SHP77 treated with DMSO at 0.1 percent for 48 hours (cell line): ENCODE results near the gene COL23A1.

ENCODE experiments used
- DNase-seq: peaks from one replicate; lab custom pipeline; 2025; lab: John Stamatoyannopoulos, UW

COL23A1 gene

DNA sequence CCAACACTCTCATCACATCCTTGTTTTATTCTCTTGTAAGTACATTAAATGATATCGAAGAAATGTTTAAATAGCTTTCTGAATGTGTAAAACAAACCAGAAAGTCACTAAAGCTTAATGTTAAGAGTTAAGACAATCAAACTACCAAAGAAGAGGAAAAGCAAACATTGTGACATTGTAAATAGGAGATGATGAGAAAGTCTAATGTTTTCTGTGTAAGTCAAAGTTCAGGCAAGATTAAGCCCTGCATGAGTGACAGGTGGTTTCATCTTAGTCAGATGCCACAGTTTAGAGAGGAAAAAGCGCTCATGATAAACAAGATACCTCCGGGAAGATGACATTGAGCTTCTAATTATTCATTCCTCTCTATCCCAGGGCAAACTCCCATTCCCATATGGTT, 306.7 kb downstream of the COL23A1 start:
- no peak for DNase-seq

DNA sequence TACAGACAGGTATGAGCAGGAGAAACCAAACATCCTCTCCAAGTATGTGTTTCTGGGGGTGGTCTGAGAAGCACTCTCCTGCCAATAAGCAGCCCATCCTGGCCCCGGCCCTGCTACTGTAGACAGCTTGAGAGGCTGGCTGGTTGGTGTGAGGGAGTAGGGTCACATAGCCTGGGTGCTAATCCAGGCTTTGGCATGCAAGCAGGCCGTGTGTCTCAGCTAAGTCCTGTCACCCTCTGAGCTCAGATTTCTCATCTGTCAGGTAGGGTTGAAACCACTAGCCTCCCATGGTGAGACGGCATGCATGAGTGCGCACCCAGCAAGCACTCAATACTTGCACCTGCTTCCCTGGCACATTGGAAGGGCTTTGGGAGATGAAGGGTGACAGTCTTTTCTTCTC, 307.8 kb downstream of the COL23A1 start:
- DNase-seq: no peak

DNA sequence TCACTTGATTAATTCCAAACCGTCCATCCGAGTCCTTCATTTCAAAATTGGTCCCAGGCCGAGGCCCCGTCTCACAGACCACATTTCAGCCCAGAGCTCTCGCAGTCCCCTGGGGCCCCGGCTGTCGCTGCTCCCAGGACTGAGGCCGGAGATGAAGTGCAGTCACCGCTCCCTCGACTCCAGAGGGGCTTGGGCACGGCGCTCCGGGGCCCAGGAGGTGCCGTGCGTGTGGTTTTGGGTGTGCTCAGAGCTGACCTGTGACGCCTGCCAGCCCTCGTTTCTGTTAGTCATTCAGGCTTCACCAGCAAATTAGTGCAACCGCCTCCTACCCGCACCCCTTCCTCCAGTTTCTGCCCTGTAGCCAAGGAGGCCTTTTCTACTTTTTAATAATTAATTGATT, 308.9 kb downstream of the COL23A1 start:
- no peak for DNase-seq

DNA sequence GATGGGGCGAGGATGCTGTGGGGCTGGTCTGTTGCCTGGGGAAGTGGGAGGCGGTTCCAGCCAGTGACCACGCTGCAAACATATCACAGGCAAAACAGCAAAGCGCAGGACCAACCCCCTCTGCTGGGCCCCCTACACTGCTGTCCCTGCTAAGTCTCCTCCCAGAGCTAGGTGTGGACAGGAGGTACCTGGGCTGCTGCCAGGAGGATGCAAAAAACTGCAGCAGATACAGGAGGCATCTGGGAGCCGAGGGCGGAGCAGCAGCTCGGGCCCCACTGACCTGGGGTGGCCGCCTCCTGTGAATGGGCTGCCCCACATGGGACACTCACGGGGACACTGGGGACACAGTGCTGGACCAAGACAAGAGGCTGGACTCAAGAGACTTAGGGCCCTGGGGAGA, 309.6 kb downstream of the COL23A1 start:
- DNase-seq: no peak

DNA sequence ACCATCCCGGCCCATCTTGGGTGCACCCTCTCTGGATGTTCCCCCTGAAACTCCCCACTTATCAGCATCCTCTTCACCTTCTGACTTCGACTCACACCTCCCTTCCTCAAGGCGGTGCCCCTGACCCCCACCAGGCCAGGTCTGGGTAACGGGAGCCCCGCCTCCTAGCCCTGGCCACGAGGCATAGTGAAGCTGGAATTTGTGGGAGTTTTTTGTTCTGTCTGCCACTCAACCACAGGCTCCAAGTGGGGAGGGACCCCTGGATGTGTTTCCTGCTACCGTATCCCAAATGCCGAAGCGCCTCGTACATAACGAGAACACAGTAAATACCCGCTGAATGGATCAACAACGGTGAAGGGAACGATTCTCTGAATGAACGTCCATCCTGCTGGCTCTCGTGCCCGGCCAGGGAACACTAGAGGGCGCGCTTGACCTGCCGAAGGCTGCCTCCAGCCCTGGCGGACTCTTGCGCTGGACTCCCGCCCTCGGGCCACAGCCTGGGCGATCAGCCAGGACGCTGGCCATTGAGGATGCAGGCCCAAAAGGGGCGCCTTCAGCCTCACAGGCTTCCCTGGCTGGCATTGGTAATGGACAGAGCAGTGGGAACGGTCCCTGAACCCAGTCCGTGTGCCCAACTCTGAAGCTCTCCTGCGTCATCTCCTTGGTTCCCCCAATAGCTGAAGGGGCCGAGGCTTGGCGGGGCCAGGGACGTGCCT, 310.3 kb downstream of the COL23A1 start:
- DNase-seq: peak; percentile 10

DNA sequence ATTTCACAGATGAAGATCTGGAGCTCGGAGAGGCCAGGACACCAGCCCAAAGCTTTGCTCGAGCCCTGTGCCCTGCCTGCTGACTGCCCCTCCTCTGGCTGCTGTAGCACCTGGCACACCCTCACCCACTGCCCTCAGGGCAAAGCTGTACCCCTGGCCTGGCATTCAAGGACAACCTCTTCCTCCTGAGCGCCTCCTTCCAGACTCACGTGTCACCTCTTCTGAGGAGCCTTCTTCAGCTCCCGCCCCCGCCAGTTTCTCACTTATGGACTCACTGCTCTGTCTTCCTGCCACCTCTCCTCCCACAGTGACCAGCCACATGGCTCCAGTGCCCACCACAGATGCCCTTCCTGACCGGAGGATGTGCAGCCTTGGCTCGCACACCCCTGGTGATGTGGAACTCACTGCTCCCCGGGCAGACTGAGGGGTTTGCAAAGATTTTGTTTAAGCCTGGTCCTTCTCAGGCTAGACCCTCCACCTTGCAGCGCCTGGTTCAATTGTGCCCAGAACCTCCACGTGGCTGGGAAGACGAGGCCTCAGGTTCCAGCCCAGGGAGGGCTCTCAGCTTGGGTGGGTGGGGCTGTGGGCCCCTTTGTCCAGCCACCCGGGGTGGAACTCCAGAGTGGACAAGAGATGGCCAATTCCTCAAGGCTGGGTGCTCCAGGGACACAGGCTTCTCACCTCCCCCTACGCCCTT, 311.0 kb downstream of the COL23A1 start:
- no peak for DNase-seq

DNA sequence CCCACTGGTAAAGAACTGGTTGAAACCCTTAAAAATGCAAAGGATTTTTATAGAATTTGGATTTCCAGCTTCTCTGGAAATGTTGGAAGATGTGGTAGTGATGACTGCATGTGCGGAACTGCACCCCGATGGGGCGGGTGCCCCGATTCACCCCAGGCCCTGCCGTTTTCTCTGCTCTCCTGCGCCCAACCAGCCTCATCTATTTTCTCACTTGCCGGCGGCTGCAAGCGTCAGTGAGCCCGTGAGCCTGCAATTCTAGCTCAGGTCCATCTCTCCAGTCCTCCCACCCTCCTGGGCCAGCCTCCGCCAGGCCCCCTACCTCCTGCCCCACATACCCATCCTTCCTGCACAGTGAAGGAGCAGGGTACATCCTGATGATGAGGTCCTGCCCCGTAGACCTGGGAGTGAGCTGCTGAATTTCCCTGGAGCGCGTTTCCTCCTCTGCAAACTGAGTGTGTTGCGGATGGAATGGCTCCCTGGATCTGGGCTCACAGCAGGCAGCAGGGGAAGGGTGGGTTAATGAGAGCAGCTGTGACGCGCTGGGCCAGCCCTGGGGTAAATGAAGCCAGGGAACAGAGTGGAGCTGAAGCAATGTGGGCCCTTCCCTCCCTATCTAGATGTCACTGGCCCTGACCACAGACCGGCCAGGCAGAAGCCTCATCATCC, 311.7 kb downstream of the COL23A1 start:
- no peak for DNase-seq

DNA sequence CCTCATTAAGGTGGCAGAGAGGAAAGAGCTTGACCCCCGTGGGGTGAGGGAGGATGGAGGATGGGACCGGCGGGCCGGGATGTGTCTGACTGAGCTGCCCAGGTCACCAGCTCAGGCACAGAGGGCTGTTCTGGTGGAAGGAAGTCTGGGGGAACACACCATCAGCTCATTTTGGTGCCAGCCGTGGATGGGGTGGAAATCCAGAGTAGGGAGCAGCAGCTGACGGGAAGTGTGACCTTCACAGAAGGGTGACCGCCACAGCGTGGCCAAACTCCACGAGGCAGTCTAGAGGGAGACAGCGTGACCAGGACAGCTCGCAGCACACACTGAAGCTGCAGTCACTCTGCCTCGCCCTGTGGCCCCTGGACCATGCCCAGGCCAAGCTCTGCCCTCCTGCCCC, 312.3 kb downstream of the COL23A1 start:
- DNase-seq: no peak

DNA sequence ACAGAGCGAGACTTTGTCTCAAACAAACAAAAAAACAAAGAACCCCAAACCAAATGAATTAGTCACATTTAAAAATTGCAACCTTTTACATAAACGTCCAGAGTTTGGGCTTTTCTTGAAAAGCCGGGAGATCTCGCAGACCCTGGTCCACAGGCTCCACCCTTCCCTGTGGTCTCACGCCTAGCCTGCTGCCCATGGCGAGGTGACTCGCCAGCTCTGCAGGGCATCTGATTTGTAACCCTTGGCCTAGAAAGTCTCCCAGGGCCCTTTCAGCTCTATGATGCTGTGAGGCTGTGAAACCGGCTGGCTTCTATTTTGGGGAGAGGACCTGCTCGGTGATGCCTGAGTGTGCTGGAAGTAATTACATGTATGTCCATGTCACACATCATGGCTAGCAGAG, 312.8 kb downstream of the COL23A1 start:
- DNase-seq: no peak

DNA sequence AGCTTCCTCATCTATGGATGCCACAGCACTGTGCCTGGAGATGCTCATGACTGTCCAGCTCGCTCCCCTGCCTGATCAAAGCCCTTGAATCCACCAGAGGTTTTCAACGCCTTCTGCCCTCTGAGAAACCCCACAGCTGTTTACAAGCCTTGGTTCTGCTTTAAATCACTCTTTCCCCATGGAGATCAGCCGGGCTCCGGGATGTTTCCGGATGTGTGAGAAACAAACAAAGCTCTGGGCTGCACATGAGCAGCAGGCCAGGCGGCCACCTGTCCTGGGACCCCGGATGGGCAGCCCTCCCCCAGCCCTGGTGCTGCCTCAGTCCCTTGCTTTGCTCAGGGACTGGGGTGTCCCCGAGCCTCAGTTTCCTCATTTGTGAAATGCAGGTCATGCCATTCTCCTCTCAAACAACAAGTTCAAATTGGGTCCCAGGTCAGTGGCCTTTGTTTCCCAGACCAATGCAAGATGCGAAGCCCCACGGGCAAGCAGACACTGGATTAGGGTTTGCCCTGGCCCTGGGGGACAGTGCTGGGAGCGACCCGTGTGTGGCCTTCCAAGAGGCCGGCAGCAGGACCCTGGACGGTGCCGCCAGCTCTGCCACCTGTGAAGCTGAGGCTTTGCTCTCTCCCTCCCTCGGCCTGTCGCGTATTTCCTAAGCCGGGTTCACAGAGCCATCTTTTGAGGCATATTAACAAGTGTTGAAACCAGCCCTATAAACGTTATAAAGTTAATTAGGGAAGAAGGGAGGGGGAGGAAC, 315.2 kb downstream of the COL23A1 start:
- DNase-seq: no peak

DNA sequence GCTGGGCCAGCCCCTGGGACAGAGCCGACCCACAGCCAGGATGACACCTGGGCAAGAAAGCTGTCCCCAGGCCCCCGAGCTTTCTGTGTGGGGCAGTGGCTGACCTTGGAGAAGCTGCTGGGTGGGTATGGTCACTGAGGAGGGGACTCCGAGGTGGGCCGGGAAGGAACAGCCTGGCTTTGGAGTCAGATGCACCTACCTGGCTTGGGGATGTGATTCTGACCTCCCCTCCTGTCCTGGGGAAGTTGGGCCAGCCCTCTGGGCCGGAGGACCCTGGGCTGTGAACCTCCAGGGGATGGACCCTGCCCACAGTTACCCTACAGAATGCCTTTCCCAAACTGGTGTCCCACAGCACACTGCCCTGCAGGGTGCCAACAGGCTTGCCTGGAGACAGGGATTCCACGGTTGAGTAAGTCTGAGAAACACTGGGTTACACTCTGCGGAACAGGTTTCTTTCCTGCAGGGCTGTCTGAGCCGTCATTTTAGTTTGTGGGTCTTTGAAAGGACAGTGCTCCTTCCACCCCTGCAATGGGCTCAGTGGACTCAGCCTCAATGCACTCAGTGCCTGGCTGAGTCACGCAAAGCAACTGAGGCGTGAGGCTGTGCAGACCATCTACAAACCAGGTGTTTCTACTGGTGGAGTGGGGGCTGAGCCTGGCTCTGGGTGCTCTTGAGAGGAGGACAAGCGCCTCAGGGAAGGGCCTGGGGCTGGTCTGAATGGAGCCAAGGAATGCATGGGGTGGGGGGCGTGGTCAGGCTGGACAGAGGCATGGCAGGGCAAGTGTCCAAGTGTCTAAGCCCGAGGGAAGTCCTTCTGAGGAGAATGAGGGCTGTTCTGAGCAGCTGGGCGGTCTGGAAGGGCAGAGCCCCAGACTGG, 316.3 kb downstream of the COL23A1 start:
- DNase-seq: no peak

DNA sequence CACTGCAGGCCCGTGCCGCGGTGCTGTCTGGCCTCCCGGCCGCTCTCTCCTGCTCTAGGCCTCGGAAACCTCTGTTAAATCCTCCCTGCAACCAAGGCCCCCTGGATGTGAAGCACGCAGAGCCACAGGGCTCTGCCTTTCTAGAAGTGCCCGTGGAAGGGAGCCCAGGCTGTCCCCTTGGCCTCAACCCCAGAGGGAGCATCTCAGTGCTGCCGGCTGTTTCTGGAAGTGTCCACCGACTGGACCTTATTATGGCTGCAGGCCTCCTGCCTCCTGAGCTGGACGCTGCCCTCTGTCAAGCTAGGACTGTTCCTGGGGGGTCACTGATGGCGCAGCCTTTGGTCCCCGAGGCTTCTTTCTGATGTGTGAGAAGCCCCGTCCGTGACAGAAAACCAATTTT, 317.2 kb downstream of the COL23A1 start:
- no peak for DNase-seq

DNA sequence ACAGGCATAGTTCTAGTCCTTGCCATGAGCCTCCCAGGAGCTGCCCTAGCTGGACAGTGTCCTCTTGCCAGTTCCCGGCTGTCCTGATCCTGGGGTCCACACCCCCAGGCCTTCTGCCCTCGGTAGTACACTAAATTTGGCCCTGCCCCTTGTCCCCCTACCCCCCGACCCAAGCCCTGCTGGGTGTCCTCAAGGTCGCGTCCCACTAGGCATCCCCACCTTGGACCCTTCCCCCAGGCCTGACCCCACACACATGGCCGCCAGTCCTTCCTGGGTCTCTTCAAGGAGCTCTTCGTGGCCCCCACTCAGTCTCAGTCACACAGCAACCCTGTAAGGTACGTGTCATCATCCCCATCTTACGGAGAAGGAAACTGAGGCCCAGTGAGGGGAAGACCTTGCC, 317.6 kb downstream of the COL23A1 start:
- DNase-seq: no peak

DNA sequence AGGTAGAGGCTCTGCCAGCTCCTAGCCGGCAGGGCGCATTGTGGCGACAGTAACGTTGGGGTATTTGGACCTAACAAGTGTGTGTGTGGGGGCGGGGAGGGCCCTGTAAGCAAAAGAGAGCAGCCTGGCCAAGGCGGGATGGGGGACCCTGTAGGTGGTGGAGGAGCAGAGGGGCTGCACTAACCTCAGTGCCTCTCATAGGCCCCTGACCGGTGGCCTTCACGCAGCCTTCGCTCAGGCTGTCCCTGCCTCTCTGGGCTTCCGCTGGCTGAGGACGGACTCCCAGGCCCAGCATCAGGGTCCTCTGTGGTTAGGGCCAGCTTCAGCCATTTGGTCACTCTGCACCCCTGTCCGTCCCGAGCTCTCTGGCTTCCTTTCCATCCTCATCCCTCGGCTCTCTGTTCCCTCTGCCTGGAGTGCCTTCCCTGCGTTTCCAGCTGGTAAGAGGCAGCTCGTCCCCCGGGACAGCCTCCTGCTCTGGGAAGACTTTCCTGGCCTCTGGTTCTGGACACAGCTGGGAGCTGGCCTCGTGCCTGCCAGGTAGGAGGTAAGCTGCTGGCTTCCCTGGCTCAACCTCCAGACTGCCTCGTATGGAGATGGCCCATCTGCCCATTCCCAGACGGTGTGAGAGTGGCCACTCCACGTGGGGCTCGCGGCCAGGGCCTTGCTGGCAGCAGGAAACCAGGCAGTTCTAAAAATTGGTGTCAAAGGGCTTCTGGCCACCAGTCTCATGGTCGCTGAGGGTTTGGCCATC, 318.3 kb downstream of the COL23A1 start:
- no peak for DNase-seq

DNA sequence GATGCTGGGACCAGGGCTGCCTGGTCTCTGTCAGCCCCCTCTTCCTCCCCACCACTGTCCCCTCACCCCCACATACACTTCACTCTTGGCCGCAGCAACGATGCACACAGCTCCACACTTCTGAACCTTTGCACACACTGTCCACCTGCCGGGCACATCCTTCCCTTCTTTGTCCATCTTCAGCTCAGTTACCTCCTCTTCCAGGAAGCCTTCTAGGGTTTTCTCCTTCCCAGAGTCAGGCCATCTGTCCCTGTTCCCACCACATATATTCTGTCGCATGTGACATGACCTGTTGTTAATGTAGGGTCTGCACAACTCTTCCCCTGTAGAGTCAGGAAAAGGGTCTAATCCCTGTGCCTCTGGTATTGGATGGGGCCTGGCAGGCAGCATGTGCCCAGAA, 319.0 kb downstream of the COL23A1 start:
- no peak for DNase-seq

DNA sequence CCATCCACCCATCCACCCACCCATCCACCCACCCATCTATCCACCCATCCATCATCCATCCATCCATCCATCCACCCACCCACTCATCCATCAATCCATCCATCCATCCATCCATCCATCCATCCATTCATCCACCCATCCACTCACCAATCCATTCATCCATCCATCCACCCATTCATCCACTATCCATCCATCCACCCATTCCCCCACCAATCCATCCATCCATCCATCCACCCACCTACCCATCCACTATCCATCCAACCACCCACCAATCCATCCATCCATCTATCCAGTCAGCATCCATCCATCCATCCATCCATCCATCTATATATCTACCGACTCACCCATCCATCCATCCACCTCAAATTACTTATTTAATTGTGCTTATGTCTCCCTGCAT, 320.7 kb downstream of the COL23A1 start:
- no peak for DNase-seq

DNA sequence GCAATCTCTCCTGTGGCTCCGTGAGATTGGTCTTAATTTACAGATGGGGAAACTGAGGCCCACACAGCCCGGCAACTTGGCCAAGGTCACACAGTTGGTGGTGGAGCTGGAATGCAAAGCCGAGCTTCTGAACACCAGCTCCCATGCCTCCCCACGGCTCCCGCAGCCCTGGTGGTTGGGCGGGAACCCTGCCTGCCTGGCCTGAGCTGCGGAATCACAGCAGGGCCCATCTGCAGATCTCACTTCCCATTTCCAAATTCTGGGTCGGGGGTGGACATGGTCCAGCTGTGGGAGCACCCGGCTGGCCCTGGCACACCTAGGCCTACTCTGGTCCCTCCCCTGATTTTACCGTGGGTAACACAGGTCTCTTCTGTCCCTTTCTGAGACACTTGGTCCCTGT, 322.3 kb downstream of the COL23A1 start:
- DNase-seq: no peak

DNA sequence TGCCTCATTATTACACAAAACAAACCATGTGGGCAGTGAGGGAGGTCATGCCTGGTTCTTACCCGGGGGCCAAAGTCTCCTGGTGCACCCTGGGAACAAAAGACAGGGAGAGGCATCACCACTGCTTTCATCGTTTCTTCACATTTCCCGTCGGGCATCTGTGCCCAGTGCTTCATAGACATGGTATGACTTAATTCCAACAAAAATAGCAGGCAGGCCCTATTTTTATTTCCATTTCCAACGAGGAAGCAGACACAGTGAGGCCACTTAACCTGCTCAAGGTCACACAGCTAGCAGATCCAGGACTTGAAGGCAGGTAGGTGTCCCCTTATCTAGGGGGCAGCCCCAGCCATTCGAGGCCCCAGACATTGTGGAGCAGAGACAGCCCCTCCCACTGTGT, 322.9 kb downstream of the COL23A1 start:
- no peak for DNase-seq

DNA sequence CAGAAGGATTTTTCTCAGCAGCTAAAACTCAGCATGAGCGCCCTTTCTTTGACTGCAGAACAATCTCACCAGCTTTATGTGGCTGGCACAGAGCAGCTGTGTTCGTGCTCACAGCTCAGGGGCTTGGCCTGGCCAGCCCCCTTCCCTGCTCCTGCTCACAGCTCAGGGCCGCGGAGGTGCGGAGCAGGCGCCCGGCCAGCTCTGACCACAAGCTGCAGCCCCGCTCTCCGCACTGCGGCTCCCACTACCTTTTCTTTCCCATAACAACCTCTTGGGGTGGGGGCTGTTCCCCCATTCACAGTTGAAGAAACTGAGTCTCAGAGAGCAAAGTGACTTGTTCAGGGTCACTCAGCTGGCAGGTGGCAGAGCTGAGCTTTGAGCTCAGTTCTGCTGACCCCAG, 323.6 kb downstream of the COL23A1 start:
- DNase-seq: no peak

DNA sequence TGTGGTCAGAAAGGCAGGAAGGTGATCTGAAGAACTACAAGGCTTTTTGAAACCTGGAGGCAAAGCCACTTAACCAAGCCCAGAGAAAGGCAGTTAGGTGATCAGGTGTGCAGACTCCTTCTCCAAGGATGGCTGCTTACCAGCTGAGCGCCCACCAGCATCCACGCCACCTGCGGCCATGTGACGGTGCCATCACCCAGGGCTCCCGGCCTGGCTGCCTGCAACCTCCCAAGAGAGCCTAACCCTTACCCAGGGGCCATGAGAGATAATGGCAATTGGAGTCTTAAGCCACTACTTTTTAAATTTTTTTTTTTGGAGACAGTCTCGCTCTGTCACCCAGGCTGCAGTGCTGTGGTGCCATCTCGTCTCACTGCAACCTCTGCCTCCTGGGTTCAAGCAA, 324.4 kb downstream of the COL23A1 start:
- DNase-seq: no peak

DNA sequence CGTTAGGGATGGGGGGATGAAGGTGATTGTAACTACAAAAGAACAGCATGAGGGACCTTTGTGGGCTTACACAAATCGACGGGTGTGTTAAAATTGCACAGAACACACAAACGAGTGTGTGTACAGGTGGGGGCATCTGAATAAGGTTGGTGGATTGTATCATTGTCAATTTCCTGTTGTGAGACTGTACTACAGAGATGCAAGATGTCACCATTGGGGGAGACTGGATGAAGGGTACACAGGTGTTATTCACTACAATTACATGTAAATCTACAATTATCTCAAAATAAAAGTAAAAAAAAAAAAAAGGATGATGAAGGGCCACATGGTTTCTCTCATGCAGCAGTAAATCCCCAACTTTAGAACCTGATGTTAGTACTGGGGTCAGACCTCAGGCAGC, 326.1 kb downstream of the COL23A1 start:
- DNase-seq: no peak
